NCI-H187 treated with DMSO at 0.1 percent for 48 hours (cell line): ENCODE results near the gene ARMC6.
"Not testable (repeated sequence)": the region's sequence is repeated elsewhere in the genome, so short reads cannot be mapped to it uniquely, and the experiment has no call there.

Experiments
- DNase-seq: peaks from one replicate; lab custom pipeline; 2025; lab: John Stamatoyannopoulos, UW

ARMC6 gene

GRCh38 chr19:19074196-19074882 is 40.9 kb downstream of the ARMC6 start:
- no peak for DNase-seq

DNA sequence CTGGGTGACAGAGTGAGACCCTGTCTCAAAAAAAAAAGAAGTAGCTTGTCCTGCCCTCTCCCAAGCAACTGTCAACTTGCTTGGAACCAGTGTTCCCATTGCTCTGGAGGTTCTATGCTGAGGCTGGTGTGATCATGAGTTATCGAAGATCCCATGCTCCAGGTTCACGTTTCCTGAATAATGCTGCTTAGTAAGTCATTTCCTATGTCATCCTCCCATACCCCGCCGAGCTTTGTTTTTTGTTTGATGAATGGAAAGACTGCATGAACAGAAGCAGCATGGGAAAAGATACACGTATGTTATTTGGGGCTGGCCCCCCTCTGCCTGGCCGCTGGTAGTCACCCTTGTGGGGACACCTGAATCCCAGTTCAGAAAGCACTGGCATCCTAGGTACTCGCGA is 41.7 kb downstream of the ARMC6 start:
- DNase-seq, result no peak

- no peak for DNase-seq
These were observed 43.1 kb downstream of the ARMC6 start for GRCh38 chr19:19076476-19076875.

GRCh38 chr19:19077103-19077502 is 43.7 kb downstream of the ARMC6 start:
- DNase-seq, result no peak

DNA sequence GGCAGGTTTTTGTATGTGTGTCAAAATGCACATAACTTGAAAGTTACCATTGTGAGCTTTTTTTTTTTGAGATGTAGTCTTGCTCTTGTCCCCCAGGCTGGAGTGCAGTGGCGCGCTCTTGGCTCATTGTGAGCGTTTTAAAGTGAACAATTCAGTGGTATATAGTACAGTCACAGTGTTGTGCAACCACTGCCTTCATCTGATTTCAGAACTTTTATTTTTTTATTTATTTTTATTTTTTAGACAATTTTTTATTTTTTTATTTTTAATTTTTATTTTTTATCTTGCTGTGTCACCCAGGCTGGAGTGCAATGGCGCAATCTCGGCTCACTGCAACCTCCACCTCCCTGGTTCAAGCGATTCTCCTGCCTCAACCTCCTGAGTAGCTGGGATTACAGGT is 45.4 kb downstream of the ARMC6 start:
- no peak for DNase-seq

- no peak for DNase-seq
These were observed 46.2 kb downstream of the ARMC6 start for GRCh38 chr19:19079571-19079970.

- no peak for DNase-seq
These were observed 48.3 kb downstream of the ARMC6 start for GRCh38 chr19:19081642-19082151.

- no peak for DNase-seq
These were observed 50.2 kb downstream of the ARMC6 start for GRCh38 chr19:19083413-19084178.

DNA sequence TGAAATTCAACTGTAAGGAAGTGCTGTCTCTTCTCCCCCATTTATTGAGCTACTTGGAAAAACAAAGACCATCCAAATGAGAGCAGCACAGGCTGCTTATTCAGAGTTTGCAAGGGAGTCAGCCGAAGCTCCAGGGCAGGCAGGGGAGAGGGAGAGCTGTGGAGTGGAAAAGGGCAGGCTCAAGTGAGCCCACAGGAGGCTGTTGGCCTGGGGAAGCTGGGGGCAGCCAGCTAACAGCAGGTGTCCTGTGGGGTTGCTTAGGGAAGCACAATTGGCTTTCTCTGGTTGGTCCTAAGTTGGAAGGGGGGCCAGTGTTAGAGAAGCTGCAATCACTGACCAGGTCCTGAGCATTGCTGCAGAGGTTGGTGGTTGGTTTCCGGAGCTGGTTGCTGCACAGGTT is 54.3 kb downstream of the ARMC6 start:
- DNase-seq, result no peak

DNA sequence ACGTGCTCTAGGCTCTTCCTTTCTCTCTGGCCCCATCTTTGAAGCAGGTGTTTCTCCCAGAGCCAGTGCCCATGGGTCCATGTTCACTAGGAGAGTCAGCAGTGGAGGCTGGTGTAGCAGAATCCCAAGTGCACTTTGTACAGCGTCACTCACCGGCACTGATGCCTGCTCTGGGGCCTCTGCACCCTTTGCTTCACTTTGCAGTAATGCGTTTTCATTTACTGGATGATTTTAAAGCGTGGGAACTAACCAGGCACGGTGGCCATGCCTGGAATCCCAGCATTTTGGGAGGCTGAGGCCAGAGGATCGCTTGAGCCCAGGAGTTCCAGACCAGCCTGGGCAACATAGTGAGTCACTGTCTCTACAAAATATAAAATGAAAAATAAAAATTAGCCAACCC is 61.1 kb downstream of the ARMC6 start:
- DNase-seq, result no peak

- DNase-seq, result no peak
These were observed 62.3 kb downstream of the ARMC6 start for GRCh38 chr19:19095691-19096090.

DNA sequence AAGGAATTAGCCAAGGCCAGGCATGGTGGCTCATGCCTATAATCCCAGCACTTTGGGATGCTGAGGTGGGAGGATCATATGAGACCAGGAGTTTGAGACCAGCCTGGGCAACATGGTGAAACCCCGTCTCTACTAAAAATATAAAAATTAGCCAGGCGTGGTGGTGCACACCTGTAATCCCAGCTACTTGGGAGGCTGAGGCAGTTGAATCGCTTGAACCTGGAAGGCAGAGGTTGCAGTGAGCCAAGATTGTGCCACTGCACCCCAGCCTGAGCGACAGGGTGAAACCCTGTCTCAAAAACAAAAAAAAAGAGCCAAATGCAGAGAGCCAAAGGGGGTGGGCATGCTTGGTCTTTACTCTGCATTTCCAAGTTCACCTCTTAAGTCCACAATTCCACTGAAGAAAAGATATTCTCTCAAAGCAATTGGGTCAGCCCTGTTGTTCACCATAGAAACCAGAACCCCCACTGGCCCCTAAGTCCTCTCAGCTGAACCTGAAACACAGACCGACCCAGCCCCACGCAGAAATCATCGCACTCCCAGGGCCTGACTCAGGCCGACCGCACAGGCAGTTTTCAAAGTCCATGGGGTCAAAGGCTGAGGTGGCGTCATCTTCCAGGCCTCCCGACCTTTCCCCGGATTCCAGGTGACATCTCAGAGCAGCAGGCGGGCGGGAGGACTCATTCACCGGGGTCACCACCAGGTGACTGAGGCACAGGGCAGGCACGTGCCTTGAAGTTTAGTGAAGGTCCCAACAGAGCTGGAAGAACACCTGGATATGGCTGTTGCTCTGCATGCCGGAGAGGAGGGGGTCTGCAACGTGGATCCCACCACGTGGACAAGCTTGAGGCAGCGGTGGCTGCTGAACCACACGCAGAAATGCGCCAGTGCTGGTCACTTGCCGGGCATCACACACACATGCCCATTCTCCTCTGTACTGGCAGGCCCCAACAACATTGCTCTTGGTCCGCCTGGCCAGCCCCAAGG is 63.5 kb downstream of the ARMC6 start:
- DNase-seq, result no peak

- no peak for DNase-seq
These were observed 64.8 kb downstream of the ARMC6 start for GRCh38 chr19:19098084-19098702.

DNA sequence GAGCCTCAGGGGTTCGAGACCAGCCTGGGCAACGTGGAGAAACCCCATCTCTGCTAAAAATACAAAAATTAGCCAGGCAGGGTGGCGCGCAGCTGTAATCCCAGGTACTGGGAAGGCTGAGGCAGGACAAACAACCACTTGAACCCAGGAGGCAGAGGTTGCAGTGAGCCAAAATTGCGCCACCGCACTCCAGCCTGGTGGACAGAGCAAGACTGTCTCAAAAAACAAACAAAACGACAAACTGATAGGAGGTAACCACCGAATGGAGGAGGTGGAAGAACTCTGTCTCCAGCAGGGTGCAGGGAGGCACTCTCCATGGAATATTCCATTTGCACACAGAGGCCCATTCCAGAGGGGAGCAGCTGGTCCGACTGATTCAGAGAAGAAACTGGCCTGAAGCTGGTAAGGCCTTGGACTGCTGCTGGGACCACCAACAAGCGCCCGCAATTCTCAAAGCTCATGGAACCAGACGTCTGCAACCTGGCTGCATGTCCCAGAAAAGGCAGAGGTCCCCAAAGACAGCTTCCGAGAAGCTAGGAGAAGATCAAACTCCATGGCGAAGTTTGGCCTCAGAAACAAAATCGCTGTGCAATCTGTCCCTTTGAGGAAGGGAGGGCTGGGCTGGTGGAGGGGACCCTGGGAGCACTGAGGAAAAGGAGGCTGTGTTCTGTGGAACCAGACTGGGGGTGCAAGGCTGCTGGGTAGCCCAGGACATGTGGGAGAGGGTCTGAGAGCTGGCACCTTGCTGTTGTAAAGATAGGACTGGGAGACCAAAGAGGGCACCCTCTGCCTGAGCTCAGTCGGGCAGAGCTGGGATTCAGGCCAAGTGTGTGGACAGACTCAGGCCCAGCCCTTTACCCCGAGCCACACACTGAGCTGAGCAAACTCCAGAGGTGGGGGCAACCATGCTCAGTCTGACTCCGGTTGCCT is 65.6 kb downstream of the ARMC6 start:
- no peak for DNase-seq

DNA sequence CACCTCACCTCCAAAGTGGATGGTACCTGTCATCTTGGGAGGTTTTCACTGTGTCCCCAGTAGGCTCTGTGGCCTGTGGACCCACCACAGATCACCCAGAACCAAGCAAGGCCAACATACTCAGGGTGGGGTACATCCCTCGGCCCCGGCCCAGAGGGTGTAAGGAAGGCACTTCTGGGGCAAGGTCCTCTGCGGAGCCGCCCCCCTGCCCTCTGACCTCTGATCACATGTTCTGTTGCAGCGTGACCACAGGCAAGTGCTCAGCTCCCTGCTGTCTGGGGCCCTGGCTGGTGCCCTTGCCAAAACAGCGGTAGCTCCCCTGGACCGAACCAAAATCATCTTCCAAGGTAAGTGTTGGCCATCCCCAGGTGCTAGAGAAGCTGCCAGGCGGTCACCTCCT is 68.1 kb downstream of the ARMC6 start:
- DNase-seq, result no peak

- not testable (repeated sequence) for DNase-seq
These were observed 69.2 kb downstream of the ARMC6 start for GRCh38 chr19:19102566-19102965.

GRCh38 chr19:19103167-19103566 is 69.8 kb downstream of the ARMC6 start:
- DNase-seq, result no peak

GRCh38 chr19:19105365-19106055 is 72.1 kb downstream of the ARMC6 start:
- DNase-seq, result no peak

DNA sequence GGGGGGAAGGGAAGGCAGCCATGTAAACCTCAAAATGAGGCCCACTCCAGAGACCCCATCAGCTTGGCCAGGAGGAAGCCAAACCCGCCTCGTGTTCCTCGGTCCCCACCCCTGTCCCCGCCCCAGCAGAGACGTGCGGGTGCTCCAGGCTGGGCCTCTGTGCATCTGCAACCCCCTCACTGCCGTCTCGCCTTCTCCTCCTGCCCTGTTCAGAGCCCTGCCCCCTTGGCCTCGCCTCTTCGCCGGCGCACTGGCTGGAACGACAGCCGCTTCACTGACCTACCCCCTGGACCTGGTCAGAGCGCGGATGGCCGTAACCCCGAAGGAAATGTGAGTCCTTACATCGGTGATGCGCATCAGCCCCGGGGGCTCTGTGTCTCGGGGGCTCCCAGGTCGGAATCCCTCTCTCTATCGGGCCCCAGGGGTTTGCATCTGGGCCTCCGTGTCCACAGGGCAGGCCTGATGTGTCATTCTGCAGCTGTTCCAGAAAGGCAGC is 72.7 kb downstream of the ARMC6 start:
- no peak for DNase-seq

DNA sequence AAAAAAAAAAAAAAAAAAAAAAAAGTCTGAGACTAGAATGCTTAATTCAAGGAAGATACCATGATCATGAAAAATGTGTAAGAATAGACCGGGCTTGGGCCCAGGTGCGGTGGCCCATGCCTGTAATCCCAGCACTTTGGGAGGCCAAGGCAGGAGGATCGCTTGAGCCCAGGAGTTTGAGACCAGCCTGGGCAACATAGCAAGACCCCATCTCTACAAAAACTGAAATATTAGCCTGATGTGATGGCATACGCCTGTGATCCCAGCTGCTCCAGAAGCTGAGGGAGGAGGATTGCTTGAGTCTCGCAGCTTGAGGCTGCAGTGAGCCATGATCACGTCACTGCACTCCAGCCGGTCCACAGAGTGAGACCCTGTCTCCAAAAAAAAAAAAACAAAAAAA is 73.5 kb downstream of the ARMC6 start:
- not testable (repeated sequence) for DNase-seq
